D721Med (cell line): ENCODE results near the gene GSG1L.
"Not testable (repeated sequence)": the region's sequence is repeated elsewhere in the genome, so short reads cannot be mapped to it uniquely, and the experiment has no call there.

ENCODE experiments used
- DNase-seq: peaks from one replicate; pipeline ENCODE4 v3.0.0; 2011; ENCODE audit warnings: low spot score; ENCODE audit not compliant: insufficient read length
- FAIRE-seq: peaks from 2 replicates; lab custom pipeline; 2011; peaks lifted over from hg19 to GRCh38; lab: Jason Lieb, UNC
- CTCF ChIP-seq: IDR thresholded peaks from 2 replicates; pipeline ENCODE4 v1.5.1; 2012; ENCODE audit warnings: mild to moderate bottlenecking, control low read depth; ENCODE audit not compliant: insufficient read depth; ENCODE audit errors: missing control alignments

Gene GSG1L

GRCh38 chr16:27954191-27954590 is 109.3 kb downstream of the GSG1L start:
- TF ChIP-seq CTCF: no peak
- no peak for DNase-seq
- FAIRE-seq: no peak

GRCh38 chr16:27952811-27953210 is 110.7 kb downstream of the GSG1L start:
- no peak for TF ChIP-seq CTCF
- FAIRE-seq (no peak), DNase-seq (no peak)

GRCh38 chr16:27951489-27952120 is 111.9 kb downstream of the GSG1L start:
- TF ChIP-seq CTCF: no peak
- FAIRE-seq (no peak), DNase-seq (no peak)

GRCh38 chr16:27950206-27950887 is 113.2 kb downstream of the GSG1L start:
- no peak for TF ChIP-seq CTCF
- peak; percentile 51 for FAIRE-seq
- DNase-seq: no peak

GRCh38 chr16:27947696-27948095 is 115.8 kb downstream of the GSG1L start:
- FAIRE-seq (no peak), DNase-seq (no peak)
- TF ChIP-seq CTCF: no peak

- FAIRE-seq (peak; percentile 29), DNase-seq (no peak)
- no peak for TF ChIP-seq CTCF
These were observed 118.1 kb downstream of the GSG1L start for GRCh38 chr16:27945233-27945973.

GRCh38 chr16:27943766-27944165 is 119.7 kb downstream of the GSG1L start:
- no peak for TF ChIP-seq CTCF
- FAIRE-seq: no peak

GRCh38 chr16:27942071-27942470 is 121.4 kb downstream of the GSG1L start:
- not testable (repeated sequence) for FAIRE-seq, DNase-seq

More at GRCh38 chr16:27943766-27944165, 119.7 kb downstream of the GSG1L start:
- DNase-seq: no peak
